Measurements from ENCODE around the gene LCP2.

Gene LCP2

DNA sequence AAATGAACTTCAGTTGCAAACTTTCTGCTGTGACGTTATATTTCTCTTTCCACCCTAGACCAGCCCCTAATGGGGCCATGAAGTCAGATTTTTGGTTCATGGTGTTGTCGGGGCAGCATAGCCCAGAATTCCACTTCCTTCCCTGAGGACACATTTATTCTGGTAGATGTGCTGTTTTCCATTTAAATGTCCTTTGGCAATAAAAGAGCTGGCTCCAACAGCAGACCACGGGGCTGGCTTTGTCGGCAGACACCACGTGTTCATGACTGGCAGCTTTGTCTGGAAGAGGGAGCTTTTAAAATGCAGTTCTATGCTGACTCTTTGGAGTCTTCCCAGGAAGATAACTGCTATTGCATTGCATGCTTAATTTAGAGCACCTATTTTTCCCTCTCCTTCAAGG, 17.6 kb upstream of the LCP2 start:
- DNase-seq (ENCODE audit: low spot score): no peak
- FAIRE-seq: no peak

DNA sequence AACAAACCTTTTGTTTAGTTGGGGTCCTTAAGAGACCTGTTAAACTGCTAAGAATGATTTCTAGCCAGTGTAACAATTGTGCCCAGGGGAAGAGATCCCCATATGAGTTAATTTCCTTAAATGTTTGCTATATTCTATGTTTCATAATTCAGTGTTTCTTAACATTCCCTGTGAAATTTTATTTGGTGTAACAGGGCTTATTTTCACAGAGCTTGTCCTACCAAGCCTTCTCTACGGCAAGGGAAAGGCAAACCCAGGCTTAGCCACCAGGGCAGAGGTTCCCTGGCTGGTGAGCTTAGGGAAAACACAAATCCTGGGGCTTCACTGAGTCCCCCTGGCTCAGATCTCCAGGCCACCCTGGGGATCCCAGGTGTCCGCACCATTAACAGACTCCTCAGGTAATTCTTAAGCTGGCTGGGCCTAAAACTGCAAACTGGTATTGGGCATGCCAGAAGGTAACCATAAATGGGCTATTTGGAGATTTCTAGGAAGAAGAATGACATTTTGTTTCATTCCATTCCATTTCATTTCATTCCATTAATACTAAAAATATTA, 17.0 kb upstream of the LCP2 start:
- DNase-seq (ENCODE audit: low spot score) (no peak), FAIRE-seq (no peak)

DNA sequence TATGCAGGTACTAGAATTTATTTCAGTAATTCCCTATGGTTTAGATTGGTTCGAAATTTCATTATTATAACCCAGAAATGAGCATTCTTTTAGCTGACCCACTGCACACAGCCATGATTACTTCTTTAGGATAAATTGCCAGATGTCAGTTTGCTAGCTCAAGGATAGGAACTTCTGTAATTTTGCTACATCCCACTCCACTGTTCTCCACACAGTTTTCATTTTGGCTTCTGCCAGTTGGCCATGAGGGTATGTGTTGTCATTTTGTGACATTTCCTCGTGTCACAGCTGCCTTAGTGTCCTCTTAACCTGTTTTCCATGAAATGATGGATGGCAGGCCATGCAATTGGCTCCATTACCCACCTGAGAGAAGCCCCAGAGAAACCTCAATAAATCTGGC, 16.2 kb upstream of the LCP2 start:
- no peak for FAIRE-seq
- DNase-seq (ENCODE audit: low spot score): no peak

DNA sequence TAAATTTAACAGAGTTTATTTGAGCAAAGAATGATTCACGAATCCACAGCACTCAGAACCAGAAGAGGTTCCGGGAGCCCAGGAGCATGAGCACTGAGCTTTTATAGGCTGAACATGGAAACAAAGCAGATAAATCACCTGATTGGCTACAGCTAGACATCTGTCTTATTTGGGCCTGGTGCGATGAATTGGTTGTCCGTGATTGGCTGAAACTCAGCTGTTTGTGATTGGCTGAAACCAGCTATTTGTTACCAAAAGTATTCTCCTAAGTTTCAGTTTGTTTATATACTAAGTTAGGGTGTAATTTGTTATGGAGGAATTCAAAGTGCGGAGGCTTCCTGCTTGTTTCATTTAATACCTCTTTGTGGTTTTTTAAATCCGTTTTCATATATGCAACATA, 15.8 kb upstream of the LCP2 start:
- DNase-seq (ENCODE audit: low spot score) (no peak), FAIRE-seq (no peak)

DNA sequence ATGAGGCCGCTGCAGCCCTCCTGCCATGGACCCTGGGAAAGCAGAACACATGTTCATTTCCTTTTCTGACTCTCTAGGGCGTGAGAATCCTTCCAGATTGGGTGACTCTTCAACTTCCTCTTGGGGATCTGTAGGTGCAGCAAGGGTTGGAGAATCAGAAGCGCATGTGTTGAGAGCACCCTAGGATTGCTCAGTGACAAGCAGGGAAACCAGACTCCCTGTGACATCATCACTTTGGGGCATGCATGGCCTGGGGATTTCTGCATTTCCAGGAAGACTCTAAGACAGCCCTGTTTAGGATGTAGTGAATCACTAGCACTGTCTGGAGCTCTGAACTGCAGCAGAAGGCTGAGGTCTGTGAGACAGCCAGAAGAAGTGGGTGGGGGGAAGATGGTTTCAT, 15.1 kb upstream of the LCP2 start:
- DNase-seq (ENCODE audit: low spot score) (peak; percentile 64), FAIRE-seq (no peak)

DNA sequence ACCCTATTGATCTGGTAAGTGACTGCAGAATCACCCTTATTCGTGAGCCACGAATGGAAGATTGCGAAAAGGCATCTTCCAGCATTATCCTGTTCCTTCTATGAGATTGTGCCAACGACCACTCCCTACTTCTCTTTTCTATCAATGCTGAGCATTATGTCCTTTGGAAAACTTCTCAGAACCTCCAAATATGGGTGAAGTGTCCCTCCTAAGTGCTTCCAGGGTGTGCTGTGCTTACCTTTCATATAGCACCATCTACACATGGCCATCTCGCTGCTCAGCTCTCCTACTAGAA, 14.7 kb upstream of the LCP2 start:
- no peak for FAIRE-seq
- no peak for DNase-seq (ENCODE audit: low spot score)

DNA sequence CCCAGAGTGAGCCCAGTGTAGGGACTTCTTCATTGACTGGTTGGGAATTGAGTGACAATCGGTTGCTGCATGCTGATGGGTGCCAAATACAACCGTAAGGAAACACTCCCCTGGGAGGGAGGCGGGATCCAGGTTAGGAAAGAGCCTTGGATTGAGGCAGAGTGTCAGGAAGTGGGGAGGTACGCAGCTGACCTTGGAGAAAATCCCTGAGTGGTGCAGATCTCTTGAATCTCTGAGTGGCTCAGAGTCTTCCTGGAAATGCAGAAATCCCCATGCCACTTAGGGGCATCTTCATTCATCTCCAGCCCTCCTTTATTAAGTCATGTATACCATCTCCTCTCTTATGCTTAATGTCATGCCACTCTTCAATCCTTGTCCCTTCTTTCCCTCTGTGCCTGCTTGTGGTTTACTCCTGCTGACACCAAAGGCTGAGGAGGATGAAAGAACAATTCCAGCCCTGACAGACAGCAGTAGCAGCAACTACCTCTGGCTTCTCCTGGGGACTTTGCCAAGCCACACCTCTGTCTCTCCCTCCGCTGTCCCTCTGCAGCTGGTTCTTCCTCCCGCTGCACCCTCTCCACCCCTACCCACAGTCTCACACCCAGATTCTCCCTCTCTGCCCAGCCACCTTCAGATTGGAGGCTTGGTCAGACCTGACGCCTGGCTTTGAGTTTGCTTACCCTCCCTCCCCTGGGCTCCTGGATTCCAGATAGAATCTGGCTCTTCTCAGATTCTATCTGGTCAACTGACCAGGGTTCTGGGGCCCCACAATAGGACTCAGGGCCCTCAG, 14.1 kb upstream of the LCP2 start:
- FAIRE-seq: no peak

DNA sequence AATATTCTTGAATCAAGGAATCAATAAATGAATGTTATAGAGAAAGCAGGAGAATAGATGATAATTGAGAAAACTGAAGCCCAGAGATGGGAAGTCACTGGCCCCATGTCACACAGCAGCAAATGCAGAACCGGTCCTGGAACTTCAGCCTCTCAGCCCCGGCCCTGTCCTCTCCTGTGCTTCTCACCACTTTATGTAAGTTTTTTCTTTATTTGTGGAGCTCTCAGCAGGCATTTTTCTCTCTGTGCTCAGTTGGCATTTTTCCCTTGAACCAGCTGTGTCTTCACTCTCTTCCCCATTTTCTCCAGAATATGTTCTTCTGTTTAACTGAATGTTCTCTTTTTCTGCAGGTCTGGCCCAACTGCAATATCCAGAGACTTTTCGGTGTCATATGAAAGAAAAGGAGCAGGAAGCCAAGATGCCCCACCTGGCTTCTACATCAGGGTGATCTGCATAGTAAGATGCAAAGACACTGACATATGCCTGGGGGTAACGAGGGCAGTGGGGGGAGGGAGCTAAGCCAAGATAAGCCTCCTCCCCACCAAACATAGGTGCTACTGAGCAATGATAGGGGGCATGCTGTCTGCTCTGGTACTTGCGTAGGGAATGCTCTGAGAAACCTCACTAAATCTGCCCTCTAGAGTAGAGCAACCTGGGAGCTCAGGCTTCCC, 12.8 kb upstream of the LCP2 start:
- DNase-seq (ENCODE audit: low spot score) (no peak), FAIRE-seq (no peak)

More for the DNA sequence above, 14.1 kb upstream of the LCP2 start:
- no peak for DNase-seq (ENCODE audit: low spot score)

DNA sequence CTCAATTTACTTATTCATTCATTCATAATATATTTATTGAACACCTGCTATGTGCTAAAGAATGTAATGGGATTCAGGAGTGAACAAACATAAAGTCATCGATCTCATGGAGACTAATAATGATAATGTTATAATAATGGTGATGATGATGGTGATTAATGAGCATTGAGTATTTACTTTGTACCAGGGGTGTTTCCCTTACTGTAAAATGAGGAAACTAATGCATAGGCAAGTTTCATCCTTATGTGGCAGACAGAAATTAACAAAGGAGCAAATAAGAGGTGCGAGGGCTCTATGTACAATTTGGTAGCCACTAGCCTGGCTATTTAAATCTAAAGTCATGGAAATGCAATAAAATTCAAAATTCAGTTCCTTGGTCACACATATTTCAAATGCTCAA, 11.1 kb upstream of the LCP2 start:
- DNase-seq (ENCODE audit: low spot score): no peak
- FAIRE-seq: no peak

DNA sequence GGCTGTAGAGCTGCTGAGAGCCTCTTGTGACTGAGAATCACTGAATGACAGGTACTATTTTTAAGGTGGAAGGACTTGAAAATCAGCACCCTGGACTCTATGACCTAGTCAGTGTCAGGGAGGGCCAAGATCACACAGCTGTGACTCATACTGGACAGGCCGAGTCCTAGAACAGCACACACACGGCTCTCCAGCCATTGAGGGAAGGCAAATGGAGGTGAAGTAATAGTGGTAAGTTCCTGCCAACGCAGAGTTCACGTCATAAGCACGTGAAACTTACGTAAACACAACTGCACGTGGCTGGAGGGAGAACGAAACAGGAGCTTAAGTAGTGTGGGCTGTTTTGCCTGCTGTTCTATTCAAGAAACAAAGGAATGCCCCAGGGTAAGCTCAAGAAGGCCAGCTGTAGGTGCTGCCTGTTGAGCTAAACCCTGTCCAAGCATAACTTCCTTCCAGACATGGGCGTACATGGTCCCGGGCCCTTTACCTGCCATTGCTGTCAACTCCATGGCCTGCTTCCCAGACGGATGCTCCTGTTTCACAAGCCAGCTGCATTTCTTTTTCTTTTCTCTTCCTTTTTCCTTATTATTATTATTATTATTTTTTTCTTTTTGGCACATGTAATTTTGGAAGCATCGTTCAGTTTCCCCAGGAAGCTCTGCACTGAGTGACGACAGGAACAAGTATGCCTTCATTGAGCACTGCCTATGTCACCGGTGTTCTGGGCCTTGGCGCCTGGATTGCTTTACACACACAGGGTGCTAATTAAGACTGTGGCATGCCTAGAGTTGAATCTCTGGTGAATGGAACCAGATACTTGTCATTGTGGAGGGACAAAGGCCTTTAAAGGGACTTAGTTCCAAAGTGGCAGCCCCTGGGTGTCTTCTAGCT, 10.2 kb upstream of the LCP2 start:
- no peak for FAIRE-seq
- DNase-seq (ENCODE audit: low spot score): peak; percentile 44

DNA sequence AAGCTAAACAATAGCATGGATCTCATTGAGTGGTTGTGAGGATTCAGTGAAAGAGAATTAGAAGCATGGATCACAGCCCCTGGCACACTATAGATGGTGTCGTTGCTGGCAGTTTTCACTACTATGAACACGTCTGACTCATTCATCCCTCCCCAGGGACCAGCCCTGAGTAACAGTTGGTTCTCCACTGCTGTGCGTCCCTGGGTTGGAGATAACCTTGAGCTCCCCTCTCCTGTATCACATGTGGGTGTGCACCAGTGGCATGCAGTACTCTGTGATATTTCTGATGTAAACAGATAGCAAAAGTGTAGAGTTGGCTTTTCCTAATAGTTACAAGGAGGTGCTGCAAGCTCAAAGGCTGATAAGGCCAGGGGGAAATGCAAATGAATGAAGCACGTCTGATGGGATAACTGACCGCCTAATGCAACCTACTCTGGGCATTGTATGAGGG, 8.8 kb upstream of the LCP2 start:
- peak; percentile 21 for DNase-seq (ENCODE audit: low spot score)
- no peak for FAIRE-seq

DNA sequence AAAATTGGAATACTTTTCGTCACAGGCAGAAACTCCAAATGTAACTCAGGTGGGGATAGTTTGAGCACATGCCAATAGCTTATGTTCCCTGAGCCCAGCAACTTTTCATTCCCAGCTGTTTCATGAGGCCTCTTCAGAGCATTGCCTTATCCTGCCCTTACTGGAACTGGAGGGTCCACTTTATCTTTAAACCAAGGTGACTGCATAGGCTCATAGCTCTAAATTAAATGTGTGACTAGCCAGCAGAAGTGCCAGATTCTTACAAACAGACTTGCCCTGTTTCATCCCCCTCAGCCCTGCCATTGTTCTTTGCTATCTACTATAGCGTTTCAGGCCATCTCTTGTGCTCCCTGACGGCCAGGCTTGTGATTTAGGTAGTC, 8.1 kb upstream of the LCP2 start:
- FAIRE-seq: no peak
- no peak for DNase-seq (ENCODE audit: low spot score)

DNA sequence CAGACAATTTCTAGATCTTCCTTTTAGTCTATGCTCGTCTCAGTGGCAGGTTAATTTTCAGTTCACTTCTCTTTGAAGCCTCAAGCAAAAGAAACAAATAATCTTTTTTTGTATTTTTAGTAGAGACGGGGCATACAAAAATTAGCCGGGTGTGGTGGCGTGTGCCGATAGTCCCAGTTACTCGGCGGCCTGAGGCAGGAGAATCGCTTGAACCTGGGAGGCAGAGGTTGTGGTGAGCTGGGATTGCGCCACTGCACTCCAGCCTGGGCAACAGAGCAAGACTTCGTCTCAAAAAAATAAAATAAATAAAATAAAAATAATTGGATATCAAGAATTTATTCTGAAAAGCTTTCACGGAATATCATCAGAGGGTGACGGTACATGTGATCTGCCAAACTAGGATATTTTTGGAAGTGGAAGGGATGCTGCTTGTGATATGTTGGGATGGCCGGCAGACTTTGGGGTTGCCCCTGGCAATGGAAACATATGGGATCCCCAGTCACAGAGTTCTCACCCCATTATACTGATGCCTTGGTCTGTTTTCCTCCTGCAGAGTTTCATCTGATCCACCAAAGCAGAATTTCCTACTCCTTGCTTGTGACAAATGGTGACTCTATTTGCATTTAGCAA, 7.6 kb upstream of the LCP2 start:
- FAIRE-seq (no peak), DNase-seq (ENCODE audit: low spot score) (no peak)

DNA sequence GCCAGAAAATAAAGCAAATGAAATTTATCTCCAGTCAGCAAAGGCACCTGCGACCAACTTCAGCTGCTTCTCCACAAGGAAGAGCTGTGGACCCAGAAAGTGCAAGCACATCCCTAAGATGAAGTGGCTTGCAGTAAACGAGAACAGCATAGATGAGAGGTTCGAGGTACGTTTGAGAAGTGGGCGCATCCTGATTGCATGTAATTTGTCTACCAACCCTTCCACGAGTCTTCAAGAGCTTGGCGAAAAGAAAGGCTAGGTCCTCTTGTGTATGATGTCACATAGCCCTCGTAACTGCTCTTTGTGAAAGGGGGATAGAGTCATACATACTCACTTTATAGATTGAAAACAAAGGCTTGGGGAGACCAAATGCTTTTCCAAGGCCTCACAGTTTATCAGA, 6.0 kb upstream of the LCP2 start:
- no peak for DNase-seq (ENCODE audit: low spot score)
- FAIRE-seq: no peak

DNA sequence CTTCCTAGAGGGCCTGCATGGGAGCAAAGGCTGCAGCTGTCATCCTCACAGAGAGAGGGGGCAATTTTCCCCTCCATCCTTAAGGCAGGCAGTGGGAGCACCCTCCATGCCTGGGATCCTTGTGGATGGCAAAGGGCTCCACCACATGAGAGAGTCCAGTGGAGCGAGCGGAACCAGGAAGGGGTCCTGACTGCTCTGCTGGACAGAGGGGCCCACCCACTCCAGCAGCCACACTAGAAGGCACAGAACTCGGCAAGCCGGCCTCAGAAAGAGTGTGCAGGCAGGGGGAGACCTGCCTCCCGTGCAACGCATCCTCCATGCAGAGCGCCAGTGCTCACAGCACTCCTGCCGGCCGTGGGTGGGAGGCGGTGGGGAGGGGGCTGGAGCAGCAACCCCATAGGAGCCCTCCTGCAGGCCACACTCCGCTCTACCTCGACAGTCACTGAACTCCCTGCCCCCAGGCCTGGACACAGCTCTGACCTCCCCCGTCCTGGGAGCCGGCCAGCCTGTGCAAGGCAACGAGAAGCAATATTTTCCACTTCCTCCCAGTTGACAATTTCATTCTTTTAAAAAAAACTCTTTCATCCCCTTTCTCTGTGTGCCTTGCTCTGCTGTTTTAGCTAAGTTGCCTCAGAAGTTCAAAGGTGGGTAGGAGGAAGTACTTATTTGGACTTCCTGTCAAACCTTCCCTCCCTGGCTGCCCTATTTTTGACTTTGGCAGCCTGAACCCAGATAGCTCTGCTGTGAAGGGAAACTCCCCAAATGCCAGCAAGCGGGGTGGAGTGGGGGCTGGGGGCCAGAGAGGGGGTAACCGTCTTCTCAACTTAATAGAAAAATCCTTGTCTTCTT, 5.3 kb upstream of the LCP2 start:
- FAIRE-seq (no peak), DNase-seq (ENCODE audit: low spot score) (no peak)

DNA sequence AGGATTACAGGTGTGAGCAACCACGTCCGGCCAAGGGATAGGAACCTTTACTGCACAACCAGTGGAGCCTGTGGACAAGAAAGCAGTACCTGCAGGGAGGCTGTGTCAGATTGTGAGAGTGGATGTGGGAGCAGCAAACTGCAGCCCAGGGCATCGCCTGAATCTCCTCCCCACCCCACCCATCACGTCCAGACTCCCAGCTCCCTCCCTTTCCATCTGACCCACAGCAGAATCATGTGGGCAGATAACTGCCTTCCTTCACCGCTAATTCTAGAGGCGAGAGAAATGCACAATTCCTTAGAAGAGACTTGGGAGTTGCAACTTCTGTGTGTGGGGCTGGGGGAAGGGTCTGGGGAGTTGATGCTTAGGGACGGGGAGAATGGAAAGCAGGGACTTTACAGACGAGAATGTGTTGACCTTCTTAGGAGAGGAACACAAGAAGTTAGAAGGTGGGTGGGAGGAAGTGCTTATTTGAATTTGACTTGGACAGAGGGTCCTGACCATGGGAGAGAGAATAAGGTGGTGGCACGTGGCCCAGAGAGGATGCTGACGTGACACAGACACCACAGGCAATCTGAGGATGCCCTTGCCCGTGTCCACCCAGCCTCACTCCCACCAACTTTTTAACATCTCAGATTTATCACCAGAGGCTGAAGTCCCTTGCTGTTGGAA, 4.5 kb upstream of the LCP2 start:
- FAIRE-seq: no peak

DNA sequence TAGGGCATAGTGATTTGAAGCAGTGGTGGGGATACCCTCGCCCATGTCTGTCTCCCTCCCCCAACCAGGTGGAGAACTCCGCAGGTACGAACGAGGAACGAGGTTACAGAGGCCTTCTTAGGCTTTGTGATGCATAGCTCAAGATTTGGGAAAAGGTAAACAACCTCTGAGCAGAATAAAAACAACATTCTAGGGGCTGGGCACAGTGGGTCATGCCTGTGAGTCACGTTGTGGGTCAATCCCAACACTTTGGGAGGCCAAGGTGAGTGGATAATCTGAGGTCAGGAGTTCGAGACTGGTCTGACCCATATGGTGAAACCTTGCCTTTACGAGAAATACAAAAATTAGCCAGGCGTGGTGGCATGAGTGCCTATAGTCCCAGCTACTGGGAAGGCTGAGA, 3.6 kb upstream of the LCP2 start:
- FAIRE-seq (no peak), DNase-seq (ENCODE audit: low spot score) (no peak)

More for the DNA sequence above, 4.5 kb upstream of the LCP2 start:
- no peak for DNase-seq (ENCODE audit: low spot score)

DNA sequence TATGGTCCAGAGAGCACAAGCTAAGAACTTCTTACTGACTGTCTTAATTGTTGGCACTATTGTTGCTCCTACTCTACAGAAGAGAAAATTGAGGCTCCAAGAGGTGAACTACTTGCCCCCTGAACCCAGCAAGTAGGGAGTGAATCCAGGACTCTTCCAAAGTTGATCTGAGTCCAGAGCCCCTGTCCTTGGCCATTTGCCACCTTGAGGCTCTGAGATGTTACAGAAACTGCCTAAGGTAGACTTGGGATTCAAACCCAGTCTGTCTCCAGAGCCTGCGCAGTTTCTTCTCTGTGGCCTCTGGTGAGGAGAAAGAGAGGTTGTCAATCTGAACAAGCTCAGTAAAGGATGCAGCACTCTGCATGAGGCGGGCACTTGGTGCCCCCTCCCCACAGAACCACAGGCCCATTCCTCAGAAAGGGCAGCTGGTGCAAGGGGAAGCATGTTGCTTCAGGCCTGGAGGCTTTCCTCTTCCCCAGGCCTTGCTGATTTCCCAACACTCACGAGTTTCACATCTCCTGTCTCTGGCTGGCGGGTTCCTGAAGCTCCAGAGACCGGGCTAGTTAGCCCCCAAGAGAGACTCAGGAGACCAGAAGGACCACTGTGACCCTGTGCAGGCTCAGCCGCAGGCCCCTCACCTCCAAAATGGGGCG, 2.9 kb upstream of the LCP2 start:
- no peak for FAIRE-seq

DNA sequence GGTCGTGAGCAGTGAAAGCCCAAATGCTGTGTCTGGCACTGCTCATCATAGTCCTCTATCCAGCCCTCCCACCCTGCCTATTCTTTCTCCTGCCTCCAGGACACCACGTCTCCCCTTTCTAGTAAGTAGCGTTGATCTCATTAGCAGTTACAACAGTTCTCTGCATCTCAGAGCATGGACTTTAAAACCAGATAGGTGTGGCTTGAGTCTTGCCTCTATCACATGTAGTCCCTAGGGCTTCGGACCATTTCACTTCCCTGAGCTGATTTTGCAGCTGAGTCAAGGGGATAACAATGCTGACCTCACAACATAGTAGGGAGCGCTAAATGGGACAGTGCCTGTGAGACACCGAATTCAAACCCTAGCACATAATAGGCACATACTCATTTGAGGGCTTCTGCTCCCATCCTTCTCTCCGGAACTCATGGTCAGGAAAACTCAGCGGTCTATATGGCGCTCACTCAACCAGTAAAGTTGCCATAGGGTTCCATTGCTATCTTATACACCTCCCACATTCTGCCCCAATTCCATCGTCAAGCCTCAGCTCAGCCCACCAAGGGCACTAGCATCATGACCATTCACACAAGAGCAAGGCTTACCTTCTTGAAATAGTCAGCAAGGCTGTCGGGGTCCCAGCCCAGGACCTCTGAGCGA, 515 bp downstream of the LCP2 start:
- no peak for FAIRE-seq

More for the DNA sequence above, 2.9 kb upstream of the LCP2 start:
- no peak for DNase-seq (ENCODE audit: low spot score)

More for the DNA sequence above, 515 bp downstream of the LCP2 start:
- DNase-seq (ENCODE audit: low spot score): no peak
